Natural killer cell treated with Interleukin-12 subunit alpha and Interleukin-12 subunit beta and Interleukin-15 and Interleukin-18, amount 100 ng/mL, for 72 hours (primary cell): ENCODE results near the gene PRR33. TPM values are rescaled to one million over a fixed set of nuclear protein-coding genes. Genes with fewer than 3 reads are reported as not detected.

Experiments
- ATAC-seq, 2 donors: fragments of 150-1000 bp; cut with Tn5 transposase in 1 of 2; sonication (Bioruptor Pico), chemical (Tn5 transposase) in 1 of 2; 2 replicates each; pipeline ENCODE4 v1.10.0; 2021
- DNase-seq: peaks from one replicate; pipeline ENCODE4 v3.0.0; 2022; ENCODE audit warnings: low spot score
- H3K27ac Mint-ChIP-seq, 2 donors: 1 replicate in 1 of 2; 2 replicates in 1 of 2; pipeline ENCODE4 v1.8.0; 2022; ENCODE audit warnings: mixed read lengths in 2 of 2, mild to moderate bottlenecking in 1 of 2, moderate library complexity in 1 of 2
- H3K27me3 Mint-ChIP-seq, 2 donors: 1 replicate in 1 of 2; 2 replicates in 1 of 2; pipeline ENCODE4 v1.8.0; 2022; ENCODE audit warnings: mixed read lengths in 2 of 2
- H3K36me3 Mint-ChIP-seq: one replicate; pipeline ENCODE4 v1.8.0; 2022; ENCODE audit warnings: mixed read lengths
- H3K4me1 Mint-ChIP-seq, 2 donors: 1 replicate in 1 of 2; 2 replicates in 1 of 2; pipeline ENCODE4 v1.8.0; 2022; ENCODE audit warnings: low read depth in 2 of 2, mixed read lengths in 2 of 2, mild to moderate bottlenecking in 1 of 2
- H3K4me3 Mint-ChIP-seq: one replicate; pipeline ENCODE4 v1.8.0; 2022; ENCODE audit warnings: mixed read lengths
- H3K9me3 Mint-ChIP-seq: 2 replicates; pipeline ENCODE4 v1.8.0; 2022; ENCODE audit warnings: mixed read lengths
- total RNA-seq, 2 donors: library from RNA; stranded (reverse); gene quantifications; one replicate each; pipeline ENCODE4 v1.2.3, GENCODE V29; 2022

Gene PRR33
- total RNA-seq, 2 donors from 2014 or later, result not detected

- peaks cover 8 to 11% of the 10 kb centered on the region in 2 donors for H3K27me3 Mint-ChIP-seq
- H3K27ac Mint-ChIP-seq, result no peak overlapping the region
- H3K4me1 Mint-ChIP-seq, result peaks cover 0 to 7% of the 10 kb centered on the region in 2 donors
- H3K4me3 Mint-ChIP-seq, result no peak overlapping the region
- no peaks in the 10 kb centered on the region for H3K36me3 Mint-ChIP-seq
- no peak for ATAC-seq
- no peaks in the 10 kb centered on the region for H3K9me3 Mint-ChIP-seq
- DNase-seq, result no peak
Measured at GRCh38 chr11:1924181-1924580, 32.5 kb upstream of the PRR33 start.

- H3K27me3 Mint-ChIP-seq, result peaks cover 8 to 11% of the 10 kb centered on the region in 2 donors
- no peaks in the 10 kb centered on the region for H3K9me3 Mint-ChIP-seq
- H3K4me1 Mint-ChIP-seq, result peaks cover 0 to 7% of the 10 kb centered on the region in 2 donors
- no peak for ATAC-seq
- H3K27ac Mint-ChIP-seq, result no peak overlapping the region
- no peaks in the 10 kb centered on the region for H3K36me3 Mint-ChIP-seq
- H3K4me3 Mint-ChIP-seq, result no peak overlapping the region
- DNase-seq, result no peak
Measured at GRCh38 chr11:1923201-1923956, 31.7 kb upstream of the PRR33 start.

GRCh38 chr11:1922481-1923081 lies 30.9 kb upstream of the PRR33 start:
- H3K4me3 Mint-ChIP-seq, result no peak overlapping the region
- H3K36me3 Mint-ChIP-seq, result no peaks in the 10 kb centered on the region
- no peak for ATAC-seq
- DNase-seq, result no peak
- H3K9me3 Mint-ChIP-seq, result no peaks in the 10 kb centered on the region
- peaks cover 8 to 11% of the 10 kb centered on the region in 2 donors for H3K27me3 Mint-ChIP-seq
- no peak overlapping the region for H3K27ac Mint-ChIP-seq
- H3K4me1 Mint-ChIP-seq, result peaks cover 0 to 7% of the 10 kb centered on the region in 2 donors

- ATAC-seq (no peak), DNase-seq (no peak)
- H3K36me3 Mint-ChIP-seq, result no peaks in the 10 kb centered on the region
- no peaks in the 10 kb centered on the region for H3K9me3 Mint-ChIP-seq
- H3K27ac Mint-ChIP-seq, result no peak overlapping the region
- peaks cover 8 to 10% of the 10 kb centered on the region in 2 donors for H3K27me3 Mint-ChIP-seq
- H3K4me1 Mint-ChIP-seq, result peaks cover 0 to 7% of the 10 kb centered on the region in 2 donors
- no peak overlapping the region for H3K4me3 Mint-ChIP-seq
Measured at GRCh38 chr11:1921574-1922141, 30.0 kb upstream of the PRR33 start.

GRCh38 chr11:1920909-1921573 lies 29.3 kb upstream of the PRR33 start:
- no peak for ATAC-seq
- Mint-ChIP-seq H3K27ac (no peak overlapping the region), H3K4me1 (peaks cover under 1 to 3% of the 10 kb centered on the region in 2 donors), H3K4me3 (no peak overlapping the region), H3K27me3 (peaks cover 6 to 8% of the 10 kb centered on the region in 2 donors), H3K9me3 (no peaks in the 10 kb centered on the region), H3K36me3 (no peaks in the 10 kb centered on the region)
- no peak for DNase-seq

GRCh38 chr11:1920128-1920908 lies 28.6 kb upstream of the PRR33 start:
- peaks cover 8% of the 10 kb centered on the region in 2 donors for H3K4me1 Mint-ChIP-seq
- H3K27ac Mint-ChIP-seq, result no peak overlapping the region

GRCh38 chr11:1919391-1920127 lies 27.9 kb upstream of the PRR33 start, which contains the start of gene TNNT3:
TNNT3 (plus strand) TSS chr11:1919703; CDS start chr11:1922875, 3,172 bp downstream.
- DNase-seq (no peak), ATAC-seq (no peak)
- H3K9me3 Mint-ChIP-seq, result no peaks in the 10 kb centered on the region
- H3K4me3 Mint-ChIP-seq, result no peak within 1 kb of the TSS
- no peak within 1 kb of the TSS for H3K27ac Mint-ChIP-seq
- peaks cover 15 to 16% of the 10 kb centered on the region in 2 donors for H3K4me1 Mint-ChIP-seq
- peaks cover 13 to 16% of the 10 kb centered on the region in 2 donors for H3K27me3 Mint-ChIP-seq
- no peaks in the 10 kb centered on the region for H3K36me3 Mint-ChIP-seq

More at GRCh38 chr11:1920128-1920908, 28.6 kb upstream of the PRR33 start:
- no peaks in the 10 kb centered on the region for H3K36me3 Mint-ChIP-seq
- H3K27me3 Mint-ChIP-seq, result peaks cover 6 to 10% of the 10 kb centered on the region in 2 donors
- H3K9me3 Mint-ChIP-seq, result no peaks in the 10 kb centered on the region
- DNase-seq (no peak), ATAC-seq (no peak)
- no peak overlapping the region for H3K4me3 Mint-ChIP-seq

- peaks cover 16 to 18% of the 10 kb centered on the region in 2 donors for H3K27me3 Mint-ChIP-seq
- H3K4me1 Mint-ChIP-seq, result peaks cover 16 to 22% of the 10 kb centered on the region in 2 donors
- no peak overlapping the region for H3K4me3 Mint-ChIP-seq
- H3K27ac Mint-ChIP-seq, result no peak overlapping the region
- no peaks in the 10 kb centered on the region for H3K9me3 Mint-ChIP-seq
- no peaks in the 10 kb centered on the region for H3K36me3 Mint-ChIP-seq
- DNase-seq, result no peak
- no peak for ATAC-seq
Measured at GRCh38 chr11:1918436-1919315, 27.0 kb upstream of the PRR33 start.

GRCh38 chr11:1917523-1918435 lies 26.1 kb upstream of the PRR33 start:
- Mint-ChIP-seq H3K4me3 (no peak overlapping the region), H3K27ac (no peak overlapping the region), H3K9me3 (no peaks in the 10 kb centered on the region), H3K36me3 (no peaks in the 10 kb centered on the region), H3K27me3 (peaks cover 15 to 18% of the 10 kb centered on the region in 2 donors), H3K4me1 (peaks cover 15 to 22% of the 10 kb centered on the region in 2 donors)
- ATAC-seq (peak; percentile 33 to 37), DNase-seq (no peak)

GRCh38 chr11:1916986-1917522 lies 25.4 kb upstream of the PRR33 start:
- ATAC-seq (peak in 1 of 2 donors; percentile 3), DNase-seq (no peak)
- Mint-ChIP-seq H3K36me3 (no peaks in the 10 kb centered on the region), H3K27me3 (peaks cover 15 to 16% of the 10 kb centered on the region in 2 donors), H3K9me3 (no peaks in the 10 kb centered on the region), H3K27ac (no peak overlapping the region), H3K4me3 (no peak overlapping the region), H3K4me1 (peaks cover 15 to 22% of the 10 kb centered on the region in 2 donors)
